Epidermal melanocyte (primary cell): ENCODE measurements around the gene EIF2B5.
"Not testable (repeated sequence)": the region's sequence is repeated elsewhere in the genome, so short reads cannot be mapped to it uniquely, and the experiment has no call there.

Experiments used
- DNase-seq: peaks from one replicate; pipeline ENCODE4 v3.0.0; 2011; ENCODE audit warnings: low spot score; ENCODE audit not compliant: insufficient read length

The EIF2B5 gene

DNA sequence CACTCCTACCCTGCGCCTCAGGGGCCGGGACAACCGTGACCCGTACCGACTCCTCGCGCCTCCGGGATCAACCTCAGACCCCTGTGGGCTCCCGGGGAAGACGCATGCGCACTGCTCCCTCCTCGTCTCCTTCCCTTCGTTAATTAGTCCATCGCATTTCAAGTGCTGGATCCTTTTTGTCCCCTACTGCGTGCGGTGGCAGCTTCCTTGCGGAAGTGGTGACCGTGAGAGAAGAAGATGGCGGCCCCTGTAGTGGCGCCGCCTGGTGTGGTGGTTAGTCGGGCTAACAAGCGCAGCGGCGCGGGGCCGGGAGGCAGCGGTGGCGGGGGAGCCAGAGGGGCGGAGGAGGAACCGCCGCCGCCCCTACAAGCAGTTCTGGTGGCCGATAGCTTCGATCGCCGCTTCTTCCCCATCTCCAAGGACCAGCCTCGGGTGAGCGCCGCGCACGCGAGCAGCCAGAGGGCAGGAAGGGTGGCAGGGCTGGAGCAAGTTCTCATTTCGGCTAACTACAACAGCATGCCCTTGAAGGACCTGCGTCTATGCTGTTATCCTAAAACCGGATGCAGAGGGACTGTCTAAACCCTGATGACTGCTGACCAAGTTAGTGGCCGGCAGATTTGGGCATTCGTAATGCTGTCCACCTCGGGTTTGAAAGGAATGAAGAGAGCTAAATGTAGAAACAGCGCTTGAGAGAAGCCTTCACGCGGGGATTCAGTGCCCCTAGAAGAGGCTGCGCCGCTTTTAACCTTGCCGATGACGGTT lies at the start of gene EIF2B5:
Gene EIF2B5 (plus strand): TSS at position 210 of the 762 bp plus-strand sequence. CDS start 28 bp downstream, at position 238.
- peak; percentile 90 for DNase-seq

DNA sequence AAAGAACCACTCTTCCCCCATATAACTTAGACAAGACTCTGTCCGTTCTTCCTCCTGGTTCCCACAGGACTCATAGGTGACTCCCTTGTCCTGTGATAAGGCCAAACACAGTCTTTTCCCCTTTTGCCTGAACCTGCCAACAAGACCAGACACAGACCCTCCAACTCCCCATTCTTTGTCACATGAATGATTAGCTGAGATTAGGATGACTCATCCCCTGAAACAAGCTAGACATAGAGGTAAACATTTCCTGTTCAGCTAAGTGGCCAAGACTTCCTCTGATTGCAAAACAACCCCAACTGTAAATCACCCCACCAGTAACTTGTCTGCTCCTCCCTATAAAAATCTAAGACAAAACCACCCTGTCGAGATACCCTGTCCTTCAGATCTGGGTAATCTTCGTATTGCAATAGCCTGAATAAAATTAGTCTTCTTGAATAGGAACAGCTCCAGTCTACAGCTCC lies 49.7 kb upstream of the EIF2B5 start:
- no peak for DNase-seq

DNA sequence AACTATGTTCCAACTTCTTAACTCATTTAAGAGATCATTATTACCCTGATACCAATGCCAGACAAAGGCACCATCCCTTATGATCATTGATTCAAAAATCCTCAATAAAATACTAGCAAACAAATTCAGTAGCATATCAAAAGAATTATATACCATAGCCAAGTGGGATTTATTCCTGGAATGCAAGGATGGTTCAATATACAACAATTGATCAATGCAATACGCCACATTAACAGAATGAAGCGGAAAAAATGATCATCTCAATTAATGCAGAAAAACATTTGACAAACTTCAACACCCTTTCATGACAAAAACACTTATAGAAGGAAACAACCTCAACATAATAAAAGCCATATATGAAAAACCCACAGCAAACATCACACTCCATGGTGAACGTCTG lies 43.0 kb upstream of the EIF2B5 start:
- DNase-seq, result no peak

DNA sequence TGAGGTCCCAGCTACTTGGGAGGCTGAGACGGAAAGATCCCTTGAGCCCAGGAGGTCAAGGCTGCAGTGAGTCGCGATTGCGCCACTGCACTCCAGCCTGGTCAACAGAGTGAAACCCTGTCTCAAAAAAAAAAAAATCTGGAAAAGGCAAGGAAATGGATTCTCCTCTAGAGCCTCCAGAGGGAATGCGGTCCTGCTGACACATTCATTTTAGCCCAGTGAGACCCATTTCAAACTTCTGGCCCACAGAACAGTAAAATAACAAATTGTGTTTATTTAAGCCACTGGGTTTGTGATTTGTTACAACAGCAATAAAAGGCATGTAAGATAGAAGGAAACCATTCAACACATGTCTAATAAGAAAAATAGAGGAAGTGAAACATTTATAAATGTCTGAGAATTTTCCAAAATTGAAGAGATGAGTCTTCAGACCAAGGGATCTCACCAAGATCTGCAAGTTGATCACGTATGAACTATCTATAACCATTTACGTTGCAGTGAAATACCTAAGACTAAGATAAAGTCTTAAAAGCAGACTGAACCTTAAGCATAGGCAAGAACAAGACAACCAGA lies 38.3 kb upstream of the EIF2B5 start, which contains the start of gene HTR3E:
Gene HTR3E (plus strand): TSS at position 254 of the 573 bp plus-strand sequence. CDS start 466 bp downstream, outside the sequence.
- no peak for DNase-seq

DNA sequence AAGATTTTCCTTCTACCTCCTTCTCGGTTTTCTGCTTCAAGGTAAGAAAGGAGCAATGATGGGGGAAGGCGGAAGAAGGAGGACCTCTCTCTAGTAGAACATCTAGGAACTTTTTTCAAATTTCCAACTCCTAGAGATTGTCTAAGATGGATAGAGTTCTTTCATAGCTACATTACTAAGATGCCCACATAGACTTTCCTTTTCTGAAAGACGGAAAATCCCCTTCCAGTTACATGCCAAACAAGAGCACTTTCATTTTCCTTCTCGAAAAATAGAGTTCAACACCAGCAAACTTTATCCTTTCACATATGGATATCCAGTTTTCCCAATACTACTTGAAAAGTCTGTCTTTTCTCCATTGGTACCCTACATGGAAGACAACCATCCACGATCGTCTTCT lies 37.6 kb upstream of the EIF2B5 start:
- DNase-seq, result no peak

DNA sequence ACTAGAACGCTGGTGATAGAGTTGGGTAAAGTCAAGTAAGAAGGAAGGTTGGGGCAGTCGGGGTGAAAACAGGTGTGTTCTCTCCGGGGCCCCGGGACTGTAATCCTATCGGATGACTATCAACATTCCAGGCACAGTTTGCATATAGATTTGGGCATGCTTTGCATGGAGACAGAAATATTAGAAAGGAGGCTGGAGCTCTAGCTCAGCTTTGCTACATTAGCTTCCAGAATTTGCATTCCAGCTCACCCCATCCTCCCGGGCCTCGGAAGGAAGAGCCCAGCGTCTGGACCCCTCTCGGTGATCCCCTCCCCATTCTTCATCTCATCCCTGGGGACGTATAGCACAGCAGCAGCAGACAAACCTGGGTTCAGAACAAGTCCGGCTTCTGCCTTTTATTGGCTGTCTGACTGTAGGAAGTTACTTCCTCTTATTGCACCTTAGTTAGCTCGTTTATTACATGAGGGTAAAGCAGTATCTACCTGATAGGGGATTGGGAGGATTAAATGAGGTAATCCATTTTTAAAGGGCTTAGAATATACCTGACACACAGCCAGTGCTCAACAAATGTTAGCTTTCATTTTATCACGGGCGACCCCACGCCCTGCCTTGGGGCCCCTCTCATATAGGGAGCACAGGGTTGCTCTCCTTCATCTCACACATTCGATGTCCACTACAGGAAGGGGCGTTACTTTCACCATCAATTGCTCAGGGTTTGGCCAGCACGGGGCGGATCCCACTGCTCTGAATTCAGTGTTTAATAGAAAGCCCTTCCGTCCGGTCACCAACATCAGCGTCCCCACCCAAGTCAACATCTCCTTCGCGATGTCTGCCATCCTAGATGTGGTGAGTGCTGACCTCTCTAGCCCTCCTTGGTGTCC lies 35.1 kb upstream of the EIF2B5 start:
- no peak for DNase-seq

DNA sequence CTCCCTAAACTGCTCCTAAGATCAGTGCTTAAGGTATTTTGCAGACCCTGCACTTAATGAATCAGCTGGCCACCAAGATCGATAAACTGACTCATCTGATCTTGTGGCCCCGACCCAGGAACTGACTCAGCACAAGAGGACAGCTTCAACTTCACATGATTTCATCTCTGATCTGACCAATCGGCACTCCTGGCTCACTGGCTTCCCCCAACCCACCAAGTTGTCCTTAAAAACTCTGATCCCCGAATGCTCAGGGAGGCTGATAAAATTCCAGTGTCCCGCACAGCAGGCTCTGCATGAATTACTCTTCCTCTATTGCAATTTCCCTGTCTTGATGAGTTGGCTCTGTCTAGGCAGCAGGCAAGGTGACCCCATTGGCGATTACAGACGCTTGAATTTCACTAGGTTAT lies 24.8 kb upstream of the EIF2B5 start:
- no peak for DNase-seq

DNA sequence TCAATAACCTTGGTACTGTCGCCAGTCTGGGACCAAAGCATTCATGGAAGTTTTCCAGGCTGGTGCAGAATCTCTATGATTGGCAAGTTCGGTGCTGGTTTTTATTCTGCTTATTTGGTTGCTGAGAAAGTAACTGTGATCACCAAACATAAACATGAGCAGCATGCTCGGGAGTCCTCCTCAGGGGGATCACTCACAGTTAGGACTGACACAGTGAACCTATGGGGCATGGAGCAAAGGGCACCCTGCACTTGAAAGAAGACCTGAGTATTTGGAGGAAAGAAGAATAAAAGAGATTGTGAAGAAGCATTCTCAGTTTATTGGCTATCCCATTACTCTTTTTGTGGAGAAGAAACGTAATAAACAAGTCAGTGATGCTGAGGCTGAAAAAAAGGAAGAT lies 19.1 kb upstream of the EIF2B5 start:
- DNase-seq, result no peak

DNA sequence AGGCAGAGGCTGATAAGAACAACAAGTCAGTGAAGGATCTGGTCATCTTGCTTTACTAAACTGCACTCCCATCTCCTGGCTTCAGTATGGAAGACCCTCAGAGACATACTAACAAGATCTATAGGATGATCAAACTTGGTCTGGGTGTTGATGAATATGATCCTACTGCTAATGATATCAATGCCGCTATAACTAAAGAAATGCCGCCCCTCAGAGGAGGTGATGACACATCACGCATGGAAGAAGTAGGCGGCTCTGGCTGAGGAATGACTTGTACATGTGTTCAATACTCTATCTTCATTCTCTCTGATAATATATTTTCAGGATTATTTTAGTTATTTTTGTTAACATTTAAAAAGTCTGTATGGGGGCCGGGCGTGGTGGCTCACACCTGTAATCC lies 17.5 kb upstream of the EIF2B5 start:
- DNase-seq, result no peak

DNA sequence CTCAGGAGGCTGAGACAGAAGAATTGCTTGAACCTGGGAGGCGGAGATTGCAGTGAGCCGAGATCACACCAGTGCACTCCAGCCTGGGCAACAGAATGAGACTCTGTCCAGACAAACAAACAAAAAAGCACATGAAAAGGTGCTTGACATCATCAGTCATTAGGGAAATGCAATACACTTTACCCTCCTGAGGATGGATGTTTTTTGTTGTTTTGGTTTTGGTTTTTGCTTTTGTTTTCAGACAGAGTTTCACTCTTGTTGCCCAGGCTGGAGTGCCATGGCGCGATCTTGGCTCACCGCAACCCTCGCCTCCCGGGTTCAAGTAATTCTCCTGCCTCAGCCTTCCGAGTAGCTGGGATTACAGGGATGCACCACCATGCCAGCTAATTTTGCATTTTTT lies 14.1 kb upstream of the EIF2B5 start:
- DNase-seq, result not testable (repeated sequence)

DNA sequence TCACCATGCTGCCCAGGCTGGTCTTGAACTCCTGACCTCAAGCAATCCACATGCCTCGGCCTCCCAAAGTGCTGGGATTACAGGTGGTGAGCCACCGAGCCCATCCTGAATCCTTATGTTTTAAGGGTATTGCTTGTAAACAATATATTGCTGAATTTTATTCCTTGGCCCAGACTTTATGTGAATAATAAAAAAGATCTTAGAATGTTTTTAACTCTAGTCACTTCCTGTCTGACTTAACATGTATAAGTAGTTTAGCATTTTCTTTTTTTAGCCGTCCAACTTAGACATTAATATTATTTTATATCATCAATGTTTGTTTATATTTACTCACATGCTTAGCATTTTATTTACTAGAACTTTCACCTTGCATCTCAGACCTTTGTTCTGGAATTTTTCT lies 9.2 kb upstream of the EIF2B5 start:
- no peak for DNase-seq

DNA sequence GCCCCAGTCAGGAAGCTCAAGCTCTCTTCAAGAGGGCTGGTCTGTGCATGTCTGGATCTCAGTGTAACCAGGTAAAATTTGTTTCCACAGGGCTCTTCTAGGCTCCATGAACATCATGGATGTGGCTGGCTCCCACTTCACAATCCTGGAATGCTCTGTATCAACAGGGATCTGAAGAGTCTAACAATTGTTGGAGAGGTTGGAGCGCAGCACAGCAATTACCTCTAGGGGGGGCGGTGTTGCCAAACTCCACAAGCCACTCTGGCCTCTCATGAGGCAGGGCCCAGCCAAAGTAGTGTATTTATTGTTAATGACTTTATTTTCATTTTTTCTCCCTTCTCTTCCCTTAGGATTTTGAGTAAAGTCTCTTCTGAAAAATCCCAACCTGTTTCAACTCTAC lies 6.1 kb upstream of the EIF2B5 start:
- DNase-seq, result no peak

DNA sequence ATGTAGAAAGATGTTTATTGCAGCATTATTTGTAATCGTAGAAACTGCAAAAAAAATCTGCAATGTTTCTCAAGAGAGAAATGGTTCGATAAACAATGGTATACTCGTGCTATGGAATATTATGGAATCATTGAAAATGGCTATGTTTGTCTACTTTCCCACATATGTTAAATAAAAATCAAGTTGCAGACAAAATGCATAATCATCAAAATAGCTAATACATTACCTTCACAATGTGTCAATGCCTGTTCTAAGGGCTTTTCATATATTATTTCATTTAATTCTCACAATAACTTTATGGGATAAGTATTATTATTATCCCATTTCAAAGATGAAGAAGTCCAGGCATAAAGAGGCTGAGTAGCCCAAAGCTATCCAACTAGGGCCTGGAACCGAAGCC lies 2.2 kb upstream of the EIF2B5 start:
- no peak for DNase-seq

DNA sequence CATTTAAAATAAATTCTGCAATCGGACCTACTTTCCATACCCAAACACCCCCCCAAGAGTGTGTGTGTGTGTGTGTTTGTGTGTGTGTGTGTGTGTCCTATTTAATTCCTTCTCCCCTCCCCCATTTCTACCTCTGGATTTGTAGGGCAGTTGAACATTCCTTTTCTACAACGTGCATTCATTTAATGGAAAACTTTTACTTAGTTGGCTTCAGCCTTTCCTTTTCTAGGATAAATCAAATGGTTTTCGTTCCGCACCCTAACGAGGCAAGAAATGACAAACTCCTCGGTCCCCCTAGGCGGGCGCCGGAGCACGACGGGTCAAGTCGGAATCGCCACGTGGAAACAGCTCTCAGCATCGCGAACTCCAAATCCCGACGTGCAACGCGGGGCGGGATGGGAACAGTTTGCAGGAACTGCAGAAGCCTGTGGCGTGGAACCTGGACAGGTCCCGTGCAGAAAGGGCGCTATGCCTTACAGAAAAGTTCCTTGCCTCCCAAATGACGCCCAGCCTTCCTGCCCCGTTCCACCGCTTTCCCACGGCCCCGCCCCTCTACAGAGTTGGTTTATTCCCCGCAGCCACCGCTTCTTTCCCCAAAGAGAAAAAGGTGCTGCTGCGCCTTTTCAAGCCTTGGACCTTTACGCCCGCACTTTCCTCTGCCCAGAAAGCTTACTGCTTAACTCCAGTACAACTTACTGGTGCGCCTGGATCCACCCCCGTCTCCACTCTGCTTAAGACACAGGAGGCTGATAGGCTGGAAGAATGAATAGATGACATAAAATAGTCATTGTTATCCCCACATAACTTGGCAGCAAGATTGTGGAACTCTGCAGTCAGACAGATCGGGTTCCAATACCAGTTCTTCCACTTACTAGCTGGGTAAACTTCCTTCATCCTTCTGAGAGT lies 1.1 kb upstream of the EIF2B5 start:
- peak; percentile 36 for DNase-seq

DNA sequence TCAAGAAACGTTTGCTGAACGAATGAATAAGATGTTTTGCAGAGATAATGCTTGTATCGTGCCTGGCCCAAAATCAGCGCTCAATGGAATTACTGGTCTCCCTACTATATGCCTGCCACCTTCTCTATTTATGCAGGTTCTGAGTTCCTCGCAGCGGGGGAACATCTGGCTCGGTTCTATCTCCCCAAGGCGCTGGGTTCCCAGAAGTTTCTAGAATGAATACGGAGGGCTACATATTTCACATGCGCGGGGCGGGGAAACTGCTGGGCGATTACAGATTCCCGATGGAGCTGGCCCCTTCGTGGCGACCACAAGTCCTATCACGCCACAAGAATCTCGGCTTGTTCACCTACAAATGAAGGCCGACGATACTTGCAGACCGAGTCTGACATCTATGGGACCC lies 411 bp upstream of the EIF2B5 start:
- no peak for DNase-seq

DNA sequence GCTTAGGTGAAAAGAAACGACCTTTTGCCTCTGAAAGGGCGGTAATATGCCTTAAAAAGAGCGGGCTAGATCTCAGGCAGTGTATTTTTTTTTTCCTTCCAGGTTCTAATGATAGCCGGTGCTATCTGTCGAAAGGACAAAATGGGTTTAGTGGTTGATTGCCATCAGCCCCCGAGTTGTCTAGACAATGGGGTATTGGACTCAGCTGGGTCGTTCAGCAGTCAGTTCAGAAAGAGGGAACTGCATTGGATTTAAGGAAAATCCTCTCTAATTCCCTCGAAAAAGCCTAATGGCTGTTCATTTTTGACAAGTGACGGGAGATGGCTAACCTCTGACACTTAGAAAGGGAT lies 728 bp downstream of the EIF2B5 start:
- no peak for DNase-seq

DNA sequence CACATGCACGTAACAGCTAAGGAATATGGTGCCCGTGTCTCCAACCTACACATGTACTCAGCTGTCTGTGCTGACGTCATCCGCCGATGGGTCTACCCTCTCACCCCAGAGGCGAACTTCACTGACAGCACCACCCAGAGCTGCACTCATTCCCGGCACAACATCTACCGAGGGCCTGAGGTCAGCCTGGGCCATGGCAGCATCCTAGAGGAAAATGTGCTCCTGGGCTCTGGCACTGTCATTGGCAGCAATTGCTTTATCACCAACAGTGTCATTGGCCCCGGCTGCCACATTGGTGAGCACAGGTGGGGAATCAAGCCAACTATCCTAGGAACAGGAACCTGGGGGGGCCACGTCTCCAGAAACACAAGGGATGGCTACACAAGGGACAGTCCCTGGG lies 5.3 kb downstream of the EIF2B5 start:
- DNase-seq, result no peak

DNA sequence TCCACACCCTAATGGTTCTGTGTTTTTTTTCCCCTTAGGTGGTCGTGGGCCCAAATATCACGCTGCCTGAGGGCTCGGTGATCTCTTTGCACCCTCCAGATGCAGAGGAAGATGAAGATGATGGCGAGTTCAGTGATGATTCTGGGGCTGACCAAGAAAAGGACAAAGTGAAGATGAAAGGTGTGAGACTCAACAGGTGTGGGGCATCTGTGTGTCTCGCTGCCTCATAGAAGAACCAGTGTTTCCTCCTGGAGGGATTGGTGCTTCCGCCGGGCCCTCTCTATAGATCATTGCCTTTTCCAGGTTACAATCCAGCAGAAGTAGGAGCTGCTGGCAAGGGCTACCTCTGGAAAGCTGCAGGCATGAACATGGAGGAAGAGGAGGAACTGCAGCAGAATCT lies 7.0 kb downstream of the EIF2B5 start:
- DNase-seq, result no peak

DNA sequence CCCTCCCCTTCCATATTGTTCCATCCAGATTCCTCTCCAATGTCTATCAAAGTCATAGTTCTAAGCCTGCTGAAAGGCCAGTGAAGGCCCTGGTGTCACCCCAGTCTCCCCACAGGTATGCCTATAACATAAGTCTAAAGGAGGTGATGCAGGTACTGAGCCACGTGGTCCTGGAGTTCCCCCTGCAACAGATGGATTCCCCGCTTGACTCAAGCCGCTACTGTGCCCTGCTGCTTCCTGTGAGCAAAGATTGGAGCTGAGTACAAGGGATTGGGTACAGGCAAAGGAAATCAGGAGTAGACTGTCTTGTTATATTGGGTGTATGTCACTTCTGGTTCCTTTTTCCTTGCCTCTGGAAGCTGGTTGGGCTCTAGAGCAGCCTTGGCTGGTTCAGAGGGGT lies 8.2 kb downstream of the EIF2B5 start:
- no peak for DNase-seq

DNA sequence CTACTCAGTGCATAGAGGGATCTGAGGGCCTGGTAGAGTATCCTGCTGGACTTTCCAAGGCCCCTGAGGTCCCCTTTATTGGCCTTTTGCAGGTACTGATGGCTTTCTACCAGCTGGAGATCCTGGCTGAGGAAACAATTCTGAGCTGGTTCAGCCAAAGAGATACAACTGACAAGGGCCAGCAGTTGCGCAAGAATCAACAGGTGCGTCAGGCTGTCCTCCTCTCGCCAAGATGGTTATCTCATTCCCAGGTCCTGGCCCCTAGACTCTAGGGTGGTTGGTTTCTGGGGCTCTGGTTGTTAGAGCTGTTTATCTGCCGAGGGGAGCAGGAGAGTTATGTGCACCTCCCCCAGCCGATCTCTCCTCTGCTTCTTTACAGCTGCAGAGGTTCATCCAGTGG lies 9.3 kb downstream of the EIF2B5 start:
- DNase-seq, result no peak

DNA sequence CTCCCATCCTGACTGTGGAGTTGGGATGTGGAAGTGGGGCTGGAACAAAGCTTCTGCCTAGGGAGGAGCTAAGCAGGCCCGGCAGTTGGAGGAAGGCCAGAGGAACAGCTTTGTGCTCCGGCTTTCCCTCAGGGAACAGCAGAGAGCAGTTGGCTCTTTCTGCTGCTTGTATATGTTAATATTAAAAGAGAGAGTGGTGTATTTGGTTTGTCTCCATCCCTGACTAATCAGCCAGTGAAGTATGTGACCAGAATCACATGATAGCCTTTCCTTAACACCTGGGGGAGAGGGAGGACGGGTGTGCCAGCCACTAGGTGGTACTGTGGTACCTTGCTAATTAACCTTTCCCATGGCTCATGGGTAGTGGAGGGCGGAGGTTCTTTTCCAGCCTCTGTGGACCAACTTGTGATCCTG lies 10.0 kb downstream of the EIF2B5 start:
- DNase-seq, result peak; percentile 40
